Fibroblast of lung (primary cell): Measurements from ENCODE around the gene EBF4. TPM values are rescaled to one million over a fixed set of nuclear protein-coding genes. Genes with fewer than 3 reads are reported as not detected.

ENCODE experiments used
- DNase-seq, 2 donors: peaks; one replicate each; pipeline versions ENCODE4 v3.0.0 to v3.0.0-alpha.2; 2010; ENCODE audit warnings: low read depth in 2 of 2
- H2AFZ ChIP-seq: 2 replicates; pipeline ENCODE4 v1.5.1; 2012; ENCODE audit warnings: low read length, control low read depth, inconsistent platforms
- H3K27ac ChIP-seq: 2 replicates; pipeline ENCODE4 v1.5.1; 2011; ENCODE audit warnings: low read length, control low read depth; ENCODE audit not compliant: insufficient read depth
- H3K27me3 ChIP-seq: 2 replicates; pipeline ENCODE4 v1.5.1; 2011; ENCODE audit warnings: mild to moderate bottlenecking, low read length; ENCODE audit not compliant: control insufficient read depth, insufficient read depth
- H3K36me3 ChIP-seq: 2 replicates; pipeline ENCODE4 v1.5.1; 2011; ENCODE audit warnings: low read length; ENCODE audit not compliant: control insufficient read depth, insufficient read depth
- H3K4me1 ChIP-seq: 2 replicates; pipeline ENCODE4 v1.5.1; 2011; ENCODE audit warnings: low read length; ENCODE audit not compliant: control insufficient read depth, insufficient read depth; ENCODE audit errors: extremely low read depth
- H3K4me2 ChIP-seq: 2 replicates; pipeline ENCODE4 v1.5.1; 2011; ENCODE audit warnings: low read length, control low read depth; ENCODE audit not compliant: insufficient read depth; ENCODE audit errors: extremely low read depth
- H3K4me3 ChIP-seq, 4 experiments: fragments of 200-600 bp in 1 of 4; sonication (generic) in 1 of 4; replicated peaks in 1 of 4; 2 replicates each; pipeline ENCODE4 v1.5.1; 2011 to 2016; ENCODE audit warnings: low read length in 4 of 4, low read depth in 3 of 4, mild to moderate bottlenecking in 3 of 4, control low read depth in 2 of 4, inconsistent platforms in 1 of 4, mixed read lengths in 1 of 4; ENCODE audit not compliant: insufficient read depth in 1 of 4; ENCODE audit errors: control extremely low read depth in 1 of 4
- H3K79me2 ChIP-seq: 2 replicates; pipeline ENCODE4 v1.5.1; 2012; ENCODE audit warnings: mild to moderate bottlenecking, low read length, inconsistent platforms; ENCODE audit not compliant: control insufficient read depth, insufficient read depth
- H3K9ac ChIP-seq: 2 replicates; pipeline ENCODE4 v1.5.1; 2011; ENCODE audit warnings: mild to moderate bottlenecking, low read length, control low read depth; ENCODE audit not compliant: insufficient read depth
- H3K9me3 ChIP-seq: 2 replicates; pipeline ENCODE4 v1.5.1; 2012; ENCODE audit warnings: low read depth, low read length; ENCODE audit not compliant: control insufficient read depth, insufficient read depth
- H4K20me1 ChIP-seq: 2 replicates; pipeline ENCODE4 v1.5.1; 2011; ENCODE audit warnings: low read length; ENCODE audit not compliant: control insufficient read depth, insufficient read depth; ENCODE audit errors: extremely low read depth
- EZH2 ChIP-seq: IDR thresholded peaks from 2 replicates; pipeline ENCODE4 v1.5.1; 2012; ENCODE audit warnings: low read length, control low read depth, mild to moderate bottlenecking; ENCODE audit errors: missing control alignments
- polyA plus RNA-seq, 2 donors: library from polyadenylated mRNA; depleted of rRNA in 1 of 2; stranded (reverse) in 1 of 2; unstranded in 1 of 2; fragments of >200 nt; gene quantifications; 2 replicates each; pipeline ENCODE4 v1.2.1, GENCODE V29; 2011 to 2012; ENCODE audit warnings: missing spikeins in 1 of 2
- total RNA-seq: library from RNA; depleted of rRNA; stranded (reverse); fragments of >200 nt; gene quantifications from 2 replicates; pipeline ENCODE4 v1.2.1, GENCODE V29; 2014
- TF ChIP-seq, protein P1 (sequence below), 2 donors: IDR thresholded peaks in 1 of 2; conservative IDR thresholded peaks in 1 of 2; 1 replicate in 1 of 2; 2 replicates in 1 of 2; pipeline ENCODE4 v1.5.1; 2011 to 2012; ENCODE audit warnings: low read length in 2 of 2, control low read depth in 1 of 2, inconsistent platforms in 1 of 2, low read depth in 1 of 2, mild to moderate bottlenecking in 1 of 2

The EBF4 gene
- total and polyA plus RNA-seq, 2 donors (not counting 1 experiment from before 2014, with no cell fraction given) = 0.35 to 0.99 TPM

GRCh38 chr20:2741463-2741862, 48.9 kb downstream of the EBF4 start:
- TF ChIP-seq EZH2 = no peak
- TF ChIP-seq, protein P1, sequence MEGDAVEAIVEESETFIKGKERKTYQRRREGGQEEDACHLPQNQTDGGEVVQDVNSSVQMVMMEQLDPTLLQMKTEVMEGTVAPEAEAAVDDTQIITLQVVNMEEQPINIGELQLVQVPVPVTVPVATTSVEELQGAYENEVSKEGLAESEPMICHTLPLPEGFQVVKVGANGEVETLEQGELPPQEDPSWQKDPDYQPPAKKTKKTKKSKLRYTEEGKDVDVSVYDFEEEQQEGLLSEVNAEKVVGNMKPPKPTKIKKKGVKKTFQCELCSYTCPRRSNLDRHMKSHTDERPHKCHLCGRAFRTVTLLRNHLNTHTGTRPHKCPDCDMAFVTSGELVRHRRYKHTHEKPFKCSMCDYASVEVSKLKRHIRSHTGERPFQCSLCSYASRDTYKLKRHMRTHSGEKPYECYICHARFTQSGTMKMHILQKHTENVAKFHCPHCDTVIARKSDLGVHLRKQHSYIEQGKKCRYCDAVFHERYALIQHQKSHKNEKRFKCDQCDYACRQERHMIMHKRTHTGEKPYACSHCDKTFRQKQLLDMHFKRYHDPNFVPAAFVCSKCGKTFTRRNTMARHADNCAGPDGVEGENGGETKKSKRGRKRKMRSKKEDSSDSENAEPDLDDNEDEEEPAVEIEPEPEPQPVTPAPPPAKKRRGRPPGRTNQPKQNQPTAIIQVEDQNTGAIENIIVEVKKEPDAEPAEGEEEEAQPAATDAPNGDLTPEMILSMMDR (conservative IDR thresholded peaks at IDR 0.05 in 1 of 2, IDR thresholded peaks at IDR 0.05 in 1 of 2; ENCODE audit: low read depth in 1 of 2, low read length in 2 of 2) = no peak
- H3K9ac ChIP-seq = no peak overlapping the region
- H3K27me3 ChIP-seq = no peaks in the 10 kb centered on the region
- no peak for DNase-seq
- no peak overlapping the region for H3K4me3 ChIP-seq
- H3K27ac ChIP-seq = no peak overlapping the region
- H3K4me2 ChIP-seq = no peak overlapping the region
- H3K4me1 ChIP-seq = no peaks in the 10 kb centered on the region
- H3K79me2 ChIP-seq = no peaks in the 10 kb centered on the region
- no peaks in the 10 kb centered on the region for H3K9me3 ChIP-seq
- H2AFZ ChIP-seq = no peak overlapping the region
- H4K20me1 ChIP-seq = no peaks in the 10 kb centered on the region
- H3K36me3 ChIP-seq = no peaks in the 10 kb centered on the region

DNA sequence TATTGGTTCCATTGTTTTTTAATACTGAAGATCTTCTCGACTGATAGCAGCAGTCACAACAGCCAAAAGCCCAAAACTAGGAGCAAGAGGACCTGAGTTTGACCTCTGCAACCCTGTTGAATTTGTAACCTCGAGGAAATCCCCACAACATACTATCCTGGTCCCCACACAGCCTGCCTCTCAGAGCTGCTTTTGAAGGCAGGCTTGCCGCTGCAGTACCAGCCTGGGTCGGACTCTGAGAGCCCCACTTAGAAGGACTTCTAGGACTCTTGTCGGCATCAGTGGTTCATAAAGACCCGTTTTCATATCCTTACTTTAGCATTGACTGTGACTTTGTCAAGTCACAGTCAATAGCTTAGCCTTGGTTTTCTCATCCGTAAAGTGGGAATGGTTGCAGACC, 49.3 kb downstream of the EBF4 start:
- Histone ChIP-seq H2AFZ (no peak overlapping the region), H3K4me1 (no peaks in the 10 kb centered on the region), H3K4me2 (no peak overlapping the region), H3K9me3 (no peaks in the 10 kb centered on the region), H3K4me3 (no peak overlapping the region), H3K79me2 (no peaks in the 10 kb centered on the region), H3K36me3 (no peaks in the 10 kb centered on the region), H4K20me1 (no peaks in the 10 kb centered on the region), H3K27me3 (no peaks in the 10 kb centered on the region), H3K27ac (no peak overlapping the region), H3K9ac (no peak overlapping the region)
- no peak for DNase-seq
- TF ChIP-seq EZH2 = no peak
- TF ChIP-seq, protein P1 (conservative IDR thresholded peaks at IDR 0.05 in 1 of 2, IDR thresholded peaks at IDR 0.05 in 1 of 2; ENCODE audit: low read depth in 1 of 2, low read length in 2 of 2) = no peak

GRCh38 chr20:2742431-2742830, 49.9 kb downstream of the EBF4 start:
- TF ChIP-seq EZH2 = no peak
- TF ChIP-seq, protein P1 (conservative IDR thresholded peaks at IDR 0.05 in 1 of 2, IDR thresholded peaks at IDR 0.05 in 1 of 2; ENCODE audit: low read depth in 1 of 2, low read length in 2 of 2) = no peak
- Histone ChIP-seq H3K9me3 (no peaks in the 10 kb centered on the region), H4K20me1 (no peaks in the 10 kb centered on the region), H3K4me1 (no peaks in the 10 kb centered on the region), H2AFZ (no peak overlapping the region), H3K4me2 (no peak overlapping the region), H3K4me3 (no peak overlapping the region), H3K79me2 (no peaks in the 10 kb centered on the region), H3K27me3 (no peaks in the 10 kb centered on the region), H3K27ac (no peak overlapping the region), H3K9ac (no peak overlapping the region), H3K36me3 (no peaks in the 10 kb centered on the region)
- DNase-seq = no peak
